Measurements from ENCODE around the gene FATE1.

FATE1 gene

DNA sequence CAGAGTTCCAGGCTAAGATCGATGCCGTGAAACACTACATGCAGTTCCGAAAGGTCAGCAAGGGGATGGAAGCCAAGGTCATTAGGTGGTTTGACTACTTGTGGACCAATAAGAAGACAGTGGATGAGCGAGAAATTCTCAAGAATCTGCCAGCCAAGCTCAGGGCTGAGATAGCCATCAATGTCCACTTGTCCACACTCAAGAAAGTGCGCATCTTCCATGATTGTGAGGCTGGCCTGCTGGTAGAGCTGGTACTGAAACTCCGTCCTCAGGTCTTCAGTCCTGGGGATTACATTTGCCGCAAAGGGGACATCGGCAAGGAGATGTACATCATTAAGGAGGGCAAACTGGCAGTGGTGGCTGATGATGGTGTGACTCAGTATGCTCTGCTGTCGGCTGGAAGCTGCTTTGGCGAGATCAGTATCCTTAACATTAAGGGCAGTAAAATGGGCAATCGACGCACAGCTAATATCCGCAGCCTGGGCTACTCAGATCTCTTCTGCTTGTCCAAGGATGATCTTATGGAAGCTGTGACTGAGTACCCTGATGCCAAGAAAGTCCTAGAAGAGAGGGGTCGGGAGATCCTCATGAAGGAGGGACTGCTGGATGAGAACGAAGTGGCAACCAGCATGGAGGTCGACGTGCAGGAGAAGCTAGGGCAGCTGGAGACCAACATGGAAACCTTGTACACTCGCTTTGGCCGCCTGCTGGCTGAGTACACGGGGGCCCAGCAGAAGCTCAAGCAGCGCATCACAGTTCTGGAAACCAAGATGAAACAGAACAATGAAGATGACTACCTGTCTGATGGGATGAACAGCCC, 28.0 kb downstream of the FATE1 start:
- no peak overlapping the region for H3K4me3 ChIP-seq (ENCODE audit: low read length)
- TF ChIP-seq ZNF274 (IDR thresholded peaks at IDR 0.05; ENCODE audit: low read depth, low read length): no peak

DNA sequence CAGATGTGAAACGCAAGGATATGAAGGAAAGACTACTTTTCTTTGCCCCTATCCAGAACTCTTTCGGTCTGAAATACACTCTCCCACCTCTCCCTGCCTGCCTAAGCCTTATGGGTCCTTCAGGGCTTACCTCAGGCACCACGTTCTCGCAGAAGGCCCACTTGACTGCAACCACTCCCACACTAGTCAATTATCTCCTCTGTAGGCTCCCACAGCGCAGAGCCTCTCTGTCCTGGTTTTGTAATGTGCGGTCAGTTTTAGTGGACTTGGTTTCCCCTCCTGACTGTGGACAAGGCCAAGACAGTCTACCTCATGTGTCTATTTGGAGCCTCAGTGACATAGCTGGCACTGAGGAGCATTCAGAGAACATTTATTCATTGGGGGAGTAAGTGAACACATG, 29.8 kb downstream of the FATE1 start:
- no peak overlapping the region for H3K4me3 ChIP-seq (ENCODE audit: low read length)
- no peak for TF ChIP-seq ZNF274 (IDR thresholded peaks at IDR 0.05; ENCODE audit: low read depth, low read length)

DNA sequence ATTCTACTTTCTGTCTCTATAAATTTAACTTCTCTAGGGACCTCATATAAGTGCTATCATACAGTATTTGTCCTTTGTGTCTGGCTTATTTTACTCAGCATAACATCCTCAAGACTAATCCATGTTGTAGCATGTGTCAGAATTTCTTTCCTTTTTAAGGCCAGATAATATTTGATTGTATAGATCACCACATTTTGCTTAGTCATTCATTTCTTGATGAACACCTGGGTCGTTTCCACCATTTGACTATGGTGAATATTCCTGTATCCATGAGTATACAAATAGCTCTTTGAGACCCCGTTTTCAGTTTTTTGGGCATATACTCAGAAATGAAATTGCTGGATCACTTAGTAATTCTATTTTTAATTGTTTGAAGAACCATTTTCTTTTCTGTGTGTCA, 30.7 kb downstream of the FATE1 start:
- TF ChIP-seq ZNF274 (IDR thresholded peaks at IDR 0.05; ENCODE audit: low read depth, low read length): no peak
- no peak overlapping the region for H3K4me3 ChIP-seq (ENCODE audit: low read length)

DNA sequence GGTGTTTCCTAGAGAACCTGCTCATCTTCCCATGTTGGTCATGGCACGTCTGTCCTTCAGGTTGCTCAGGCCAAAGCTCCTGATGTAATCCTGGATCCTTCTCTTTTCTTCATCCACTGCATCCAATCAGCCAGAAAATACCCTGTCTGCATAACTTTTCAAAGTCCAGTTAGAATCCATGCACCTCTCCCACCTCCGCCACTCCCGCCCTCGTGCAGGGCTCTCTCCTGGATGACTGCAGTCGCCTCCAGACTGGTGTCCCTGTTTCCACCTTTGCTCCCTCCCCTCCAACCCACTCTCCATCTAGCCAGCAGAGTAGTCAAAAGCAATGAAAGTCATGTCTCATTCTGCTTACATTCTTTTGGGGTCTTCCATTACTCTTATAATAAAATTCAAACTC, 34.7 kb downstream of the FATE1 start:
- TF ChIP-seq ZNF274 (IDR thresholded peaks at IDR 0.05; ENCODE audit: low read depth, low read length): no peak
- no peak overlapping the region for H3K4me3 ChIP-seq (ENCODE audit: low read length)

DNA sequence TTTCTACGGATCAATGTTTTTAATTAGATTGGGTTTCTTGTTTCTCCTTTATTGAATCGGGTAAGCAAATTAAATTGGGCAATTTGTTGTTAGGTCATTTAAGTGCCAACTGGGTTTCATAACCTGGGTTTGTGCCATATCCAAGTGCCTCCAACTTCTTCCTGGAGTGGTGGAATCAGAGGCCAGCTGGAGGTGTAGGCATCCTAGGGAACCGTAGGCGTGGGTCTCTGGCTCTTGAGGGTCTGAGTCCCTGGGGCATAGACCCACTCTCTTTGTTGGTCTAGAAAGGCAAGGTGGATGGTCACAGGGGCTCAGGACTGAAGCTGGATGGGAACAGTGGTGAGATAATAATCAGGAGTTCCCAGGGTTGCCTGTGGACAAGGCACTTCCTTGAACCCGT, 37.0 kb downstream of the FATE1 start:
- no peak overlapping the region for H3K4me3 ChIP-seq (ENCODE audit: low read length)
- no peak for TF ChIP-seq ZNF274 (IDR thresholded peaks at IDR 0.05; ENCODE audit: low read depth, low read length)

DNA sequence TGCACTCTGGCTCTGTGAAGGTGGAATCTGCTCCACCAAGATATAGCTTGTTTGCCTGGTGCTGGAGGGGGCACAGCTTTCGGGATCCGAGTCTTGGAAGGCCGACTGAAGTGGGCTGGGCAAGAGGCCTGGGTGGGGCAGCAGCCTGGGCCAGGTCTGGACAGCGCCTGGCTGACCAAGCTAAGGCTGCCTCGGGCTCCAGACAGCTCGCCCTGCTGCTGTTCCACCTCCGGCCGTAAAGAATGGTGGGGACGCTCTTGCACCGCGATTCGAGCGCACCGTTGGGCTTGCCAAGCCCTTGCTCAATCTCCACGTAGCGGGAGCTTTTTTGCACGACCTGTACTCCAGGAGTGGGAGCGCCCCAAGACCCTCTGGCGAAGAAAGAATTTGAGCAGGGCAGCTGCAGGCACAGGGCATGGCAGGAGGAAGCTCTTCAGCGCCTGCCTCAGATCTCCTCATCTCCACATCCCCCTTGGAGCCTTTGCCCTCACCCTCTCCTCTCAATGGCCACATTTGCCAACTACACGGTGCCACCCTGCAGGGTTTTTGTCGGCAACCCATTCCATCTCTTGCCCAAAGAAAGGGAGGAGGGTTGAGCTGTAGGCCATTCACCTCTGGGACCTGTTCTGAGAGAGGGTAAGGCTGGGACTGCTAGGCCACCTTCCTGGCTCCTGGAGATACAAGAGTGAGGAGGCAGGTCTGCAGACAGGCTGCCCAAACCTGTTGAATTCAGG, 37.6 kb downstream of the FATE1 start:
- TF ChIP-seq ZNF274 (IDR thresholded peaks at IDR 0.05; ENCODE audit: low read depth, low read length): no peak
- no peak overlapping the region for H3K4me3 ChIP-seq (ENCODE audit: low read length)

DNA sequence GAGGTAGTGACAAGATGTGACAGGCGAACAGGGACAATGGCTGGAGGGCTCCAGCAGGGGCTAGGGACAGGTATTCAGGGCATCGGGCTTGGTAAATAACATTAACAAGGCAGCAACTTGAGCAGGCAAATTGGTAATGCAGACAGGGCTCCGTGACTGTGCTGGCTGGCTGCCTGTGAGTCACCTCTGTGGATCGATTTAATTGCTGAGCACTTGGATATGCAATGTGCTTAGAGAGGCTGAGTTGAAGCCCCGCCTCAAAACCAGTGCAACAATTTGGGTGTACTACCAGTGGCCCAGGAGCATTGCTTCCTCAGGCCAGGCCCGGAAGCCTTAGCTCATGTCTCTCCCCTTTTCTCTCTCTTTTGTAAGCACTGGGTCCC, 38.2 kb downstream of the FATE1 start:
- H3K4me3 ChIP-seq (ENCODE audit: low read length): no peak overlapping the region
- TF ChIP-seq ZNF274 (IDR thresholded peaks at IDR 0.05; ENCODE audit: low read depth, low read length): no peak

DNA sequence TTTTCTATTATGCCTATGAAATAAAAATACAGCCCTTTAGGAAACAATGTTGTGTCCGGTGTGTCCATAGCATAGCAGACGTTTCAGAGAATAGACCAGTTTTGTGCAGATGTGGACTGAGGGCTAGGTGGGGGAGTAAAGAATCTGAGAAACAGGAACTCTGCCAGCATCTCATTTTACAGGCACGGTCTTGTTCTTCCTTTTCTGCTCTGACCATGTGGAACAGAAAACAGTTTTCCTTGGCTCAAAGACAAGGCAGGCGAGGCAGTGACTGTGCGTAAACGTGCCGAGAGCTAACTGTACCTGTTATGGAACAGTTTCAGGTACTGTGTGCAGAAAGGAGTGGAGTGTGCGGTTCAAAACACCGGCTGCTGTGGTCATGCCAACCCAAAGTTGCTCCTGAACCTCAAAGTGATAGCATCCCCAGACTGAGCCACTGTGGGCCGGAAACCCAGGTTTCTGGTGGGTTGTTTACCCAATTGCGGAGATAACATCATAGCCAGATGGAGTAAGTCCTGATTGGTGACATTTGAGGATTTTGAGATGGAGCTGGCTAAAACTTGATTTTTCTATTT, 38.9 kb downstream of the FATE1 start:
- no peak for TF ChIP-seq ZNF274 (IDR thresholded peaks at IDR 0.05; ENCODE audit: low read depth, low read length)
- H3K4me3 ChIP-seq (ENCODE audit: low read length): no peak overlapping the region

DNA sequence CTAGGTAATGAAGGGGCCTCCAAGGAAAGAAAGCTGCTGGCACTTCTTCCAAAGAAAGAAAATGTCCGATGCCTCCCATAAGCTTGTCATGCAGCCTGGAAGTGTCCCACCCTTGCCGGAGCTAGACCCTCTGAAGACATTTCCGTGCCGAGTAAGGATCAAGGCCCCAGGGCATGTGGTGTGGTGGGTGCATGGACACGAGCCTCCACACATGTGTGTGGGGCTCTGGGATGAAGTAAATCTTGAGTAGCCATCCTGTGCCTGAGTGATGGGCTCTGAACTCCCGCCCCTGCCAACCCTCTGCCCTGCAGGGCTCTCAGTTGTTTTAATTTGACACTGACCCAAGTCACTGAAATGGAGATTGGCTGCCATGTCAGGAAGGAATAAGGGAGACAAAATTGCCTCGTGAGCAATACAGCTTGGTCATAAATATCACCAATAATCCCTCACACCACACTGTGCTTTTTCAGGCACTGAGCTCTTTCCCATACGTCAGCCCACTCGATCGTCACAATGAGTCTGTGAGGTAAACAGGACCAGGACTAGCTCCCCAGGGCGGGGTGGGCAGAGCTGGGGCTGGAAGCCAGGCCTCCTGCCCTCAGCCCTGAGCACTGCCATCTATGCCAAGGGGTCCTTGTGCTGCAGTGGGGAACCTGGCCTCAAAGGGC, 43.3 kb downstream of the FATE1 start:
- TF ChIP-seq ZNF274 (IDR thresholded peaks at IDR 0.05; ENCODE audit: low read depth, low read length): no peak
- no peak overlapping the region for H3K4me3 ChIP-seq (ENCODE audit: low read length)

DNA sequence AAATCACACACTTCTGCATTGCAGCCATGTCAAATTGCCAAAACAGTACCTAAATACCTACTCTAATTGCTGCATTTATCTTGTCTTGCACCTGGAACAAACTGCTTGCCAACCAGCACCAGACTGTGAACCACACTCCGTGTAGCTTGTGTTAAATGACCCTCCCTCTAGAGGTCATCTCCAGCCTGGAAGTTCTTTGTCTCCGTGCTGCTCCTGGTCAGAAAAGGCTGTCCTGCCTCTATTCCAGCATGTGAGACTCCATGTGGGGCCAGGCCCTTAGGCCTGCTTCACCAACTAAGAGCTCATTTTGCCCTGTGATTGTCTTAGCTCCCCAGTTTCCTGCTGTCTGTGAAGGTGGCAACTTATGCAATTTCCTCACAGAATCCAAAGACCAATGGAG, 47.0 kb downstream of the FATE1 start:
- no peak for TF ChIP-seq ZNF274 (IDR thresholded peaks at IDR 0.05; ENCODE audit: low read depth, low read length)

DNA sequence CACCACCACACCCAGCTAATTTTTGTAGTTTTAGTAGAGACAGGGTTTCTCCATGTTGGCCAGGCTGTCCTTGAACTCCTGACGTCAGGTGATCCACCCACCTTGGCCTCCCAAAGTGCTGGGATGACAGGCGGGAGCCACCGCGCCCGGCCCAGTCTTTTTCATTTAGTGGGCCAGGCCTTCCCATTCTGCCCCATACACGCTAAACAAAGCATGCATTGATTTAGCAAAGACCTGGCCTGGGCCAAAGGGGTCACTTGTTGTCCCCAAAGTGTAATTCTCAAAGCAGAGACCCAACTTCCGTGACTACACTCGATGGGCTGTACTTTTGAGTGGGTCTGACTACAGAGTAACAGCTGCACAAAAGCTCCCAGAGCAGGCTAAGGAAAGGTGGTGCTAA, 47.9 kb downstream of the FATE1 start:
- TF ChIP-seq ZNF274 (IDR thresholded peaks at IDR 0.05; ENCODE audit: low read depth, low read length): no peak
- no peak overlapping the region for H3K4me3 ChIP-seq (ENCODE audit: low read length)

More for the DNA sequence above, 47.0 kb downstream of the FATE1 start:
- no peak overlapping the region for H3K4me3 ChIP-seq (ENCODE audit: low read length)

DNA sequence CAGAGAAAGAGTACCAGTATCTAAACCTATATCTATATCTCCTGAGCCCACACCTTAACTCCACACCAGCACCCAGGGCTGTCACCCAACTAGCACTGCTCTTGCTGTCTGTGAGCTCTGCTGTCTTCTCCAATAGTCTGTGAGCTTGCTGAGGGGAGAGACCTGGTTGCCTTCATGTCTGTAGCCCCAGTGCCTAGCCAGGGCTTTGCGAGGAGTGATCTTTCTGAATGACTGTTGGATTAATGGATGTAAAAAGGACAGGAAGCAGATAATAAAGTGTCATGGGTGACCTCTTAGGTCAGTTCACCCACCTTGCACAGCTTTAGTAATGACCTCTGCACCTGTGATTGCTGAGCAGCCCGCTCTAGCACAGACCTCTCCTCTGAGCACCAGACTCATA, 49.2 kb downstream of the FATE1 start:
- no peak for TF ChIP-seq ZNF274 (IDR thresholded peaks at IDR 0.05; ENCODE audit: low read depth, low read length)
- H3K4me3 ChIP-seq (ENCODE audit: low read length): no peak overlapping the region

DNA sequence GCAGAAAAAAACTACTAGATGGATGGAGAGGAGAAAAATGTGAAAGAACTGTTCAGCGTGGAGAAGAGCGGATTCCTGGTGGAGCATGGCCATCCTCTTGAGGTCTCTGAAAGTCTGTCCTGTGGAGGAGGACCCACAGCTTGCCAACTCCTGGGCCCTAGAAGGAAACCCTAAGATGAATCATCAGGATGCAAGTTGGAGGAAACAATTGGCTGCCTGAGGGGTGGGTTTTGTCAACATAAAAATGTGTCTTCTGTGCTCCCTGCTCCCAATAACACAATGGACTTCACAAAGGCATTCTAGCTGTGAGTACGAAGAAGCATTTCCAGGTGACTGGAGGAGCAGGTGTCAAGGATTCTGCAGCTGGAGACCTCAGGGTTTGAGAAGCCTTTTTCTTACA, 55.9 kb downstream of the FATE1 start:
- TF ChIP-seq ZNF274 (IDR thresholded peaks at IDR 0.05; ENCODE audit: low read depth, low read length): no peak
- H3K4me3 ChIP-seq (ENCODE audit: low read length): no peak overlapping the region

Data from GM08714 (cell line).